Neural progenitor cell (in vitro differentiated cells): ENCODE data around the gene NSD1.

ENCODE experiments used
- CTCF ChIP-seq: fragments of 200-600 bp; sonication (generic); IDR thresholded peaks from 2 replicates; pipeline ENCODE4 v1.5.1; 2017; ENCODE audit warnings: antibody characterized with exemption, mild to moderate bottlenecking
- EZH2 ChIP-seq: fragments of 200-600 bp; sonication (generic); IDR thresholded peaks from 2 replicates; pipeline ENCODE4 v1.6.1; 2017; ENCODE audit warnings: antibody characterized with exemption, mild to moderate bottlenecking, moderate library complexity
- EZH2phosphoT487 ChIP-seq: fragments of 200-600 bp; sonication (generic); IDR thresholded peaks from 2 replicates; pipeline ENCODE4 v1.6.1; 2017; ENCODE audit warnings: antibody characterized with exemption

GRCh38 chr5:177293819-177294581 is 160.4 kb downstream of the NSD1 start:
- no peak for TF ChIP-seq EZH2phosphoT487
- TF ChIP-seq CTCF, result no peak
- TF ChIP-seq EZH2, result no peak
